ENCODE results near the gene LYG1. TPM values are rescaled to one million over a fixed set of nuclear protein-coding genes. Genes with fewer than 3 reads are reported as not detected.

LYG1 gene
- total and polyA plus RNA-seq, 2 of the 13 experiments (the other 11 are each of a cell fraction or from before 2014, with no cell fraction given) = 1.00 to 2.9 TPM

DNA sequence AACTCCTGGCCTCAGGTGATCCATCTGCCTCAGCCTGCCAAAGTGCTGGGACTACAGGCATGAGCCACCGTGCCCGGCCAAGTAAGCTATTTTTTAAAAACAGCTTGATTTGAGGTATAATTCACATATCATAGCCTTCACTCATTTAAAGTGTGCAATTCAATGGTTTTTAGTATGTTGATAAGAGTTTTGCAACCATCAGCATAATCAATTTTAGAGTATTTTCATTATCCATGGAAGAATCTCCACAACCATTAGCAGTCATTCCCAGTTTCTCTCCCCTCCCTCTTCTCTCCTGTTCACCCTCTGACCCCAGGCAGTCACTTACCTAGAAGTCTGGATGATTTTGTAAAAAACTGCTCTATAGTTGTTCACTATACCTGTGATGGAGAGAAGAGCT lies 40.8 kb downstream of the LYG1 start (continued):
- TF ChIP-seq, protein P1, sequence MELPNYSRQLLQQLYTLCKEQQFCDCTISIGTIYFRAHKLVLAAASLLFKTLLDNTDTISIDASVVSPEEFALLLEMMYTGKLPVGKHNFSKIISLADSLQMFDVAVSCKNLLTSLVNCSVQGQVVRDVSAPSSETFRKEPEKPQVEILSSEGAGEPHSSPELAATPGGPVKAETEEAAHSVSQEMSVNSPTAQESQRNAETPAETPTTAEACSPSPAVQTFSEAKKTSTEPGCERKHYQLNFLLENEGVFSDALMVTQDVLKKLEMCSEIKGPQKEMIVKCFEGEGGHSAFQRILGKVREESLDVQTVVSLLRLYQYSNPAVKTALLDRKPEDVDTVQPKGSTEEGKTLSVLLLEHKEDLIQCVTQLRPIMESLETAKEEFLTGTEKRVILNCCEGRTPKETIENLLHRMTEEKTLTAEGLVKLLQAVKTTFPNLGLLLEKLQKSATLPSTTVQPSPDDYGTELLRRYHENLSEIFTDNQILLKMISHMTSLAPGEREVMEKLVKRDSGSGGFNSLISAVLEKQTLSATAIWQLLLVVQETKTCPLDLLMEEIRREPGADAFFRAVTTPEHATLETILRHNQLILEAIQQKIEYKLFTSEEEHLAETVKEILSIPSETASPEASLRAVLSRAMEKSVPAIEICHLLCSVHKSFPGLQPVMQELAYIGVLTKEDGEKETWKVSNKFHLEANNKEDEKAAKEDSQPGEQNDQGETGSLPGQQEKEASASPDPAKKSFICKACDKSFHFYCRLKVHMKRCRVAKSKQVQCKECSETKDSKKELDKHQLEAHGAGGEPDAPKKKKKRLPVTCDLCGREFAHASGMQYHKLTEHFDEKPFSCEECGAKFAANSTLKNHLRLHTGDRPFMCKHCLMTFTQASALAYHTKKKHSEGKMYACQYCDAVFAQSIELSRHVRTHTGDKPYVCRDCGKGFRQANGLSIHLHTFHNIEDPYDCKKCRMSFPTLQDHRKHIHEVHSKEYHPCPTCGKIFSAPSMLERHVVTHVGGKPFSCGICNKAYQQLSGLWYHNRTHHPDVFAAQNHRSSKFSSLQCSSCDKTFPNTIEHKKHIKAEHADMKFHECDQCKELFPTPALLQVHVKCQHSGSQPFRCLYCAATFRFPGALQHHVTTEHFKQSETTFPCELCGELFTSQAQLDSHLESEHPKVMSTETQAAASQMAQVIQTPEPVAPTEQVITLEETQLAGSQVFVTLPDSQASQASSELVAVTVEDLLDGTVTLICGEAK (IDR thresholded peaks at IDR 0.05) = no peak
- TF ChIP-seq, protein P1 (CRISPR knock-in tag; IDR thresholded peaks at IDR 0.05) = no peak
- no peak for TF ChIP-seq MYNN (CRISPR knock-in tag; IDR thresholded peaks at IDR 0.05; ENCODE audit: low read depth)
- TF ChIP-seq, protein P2, sequence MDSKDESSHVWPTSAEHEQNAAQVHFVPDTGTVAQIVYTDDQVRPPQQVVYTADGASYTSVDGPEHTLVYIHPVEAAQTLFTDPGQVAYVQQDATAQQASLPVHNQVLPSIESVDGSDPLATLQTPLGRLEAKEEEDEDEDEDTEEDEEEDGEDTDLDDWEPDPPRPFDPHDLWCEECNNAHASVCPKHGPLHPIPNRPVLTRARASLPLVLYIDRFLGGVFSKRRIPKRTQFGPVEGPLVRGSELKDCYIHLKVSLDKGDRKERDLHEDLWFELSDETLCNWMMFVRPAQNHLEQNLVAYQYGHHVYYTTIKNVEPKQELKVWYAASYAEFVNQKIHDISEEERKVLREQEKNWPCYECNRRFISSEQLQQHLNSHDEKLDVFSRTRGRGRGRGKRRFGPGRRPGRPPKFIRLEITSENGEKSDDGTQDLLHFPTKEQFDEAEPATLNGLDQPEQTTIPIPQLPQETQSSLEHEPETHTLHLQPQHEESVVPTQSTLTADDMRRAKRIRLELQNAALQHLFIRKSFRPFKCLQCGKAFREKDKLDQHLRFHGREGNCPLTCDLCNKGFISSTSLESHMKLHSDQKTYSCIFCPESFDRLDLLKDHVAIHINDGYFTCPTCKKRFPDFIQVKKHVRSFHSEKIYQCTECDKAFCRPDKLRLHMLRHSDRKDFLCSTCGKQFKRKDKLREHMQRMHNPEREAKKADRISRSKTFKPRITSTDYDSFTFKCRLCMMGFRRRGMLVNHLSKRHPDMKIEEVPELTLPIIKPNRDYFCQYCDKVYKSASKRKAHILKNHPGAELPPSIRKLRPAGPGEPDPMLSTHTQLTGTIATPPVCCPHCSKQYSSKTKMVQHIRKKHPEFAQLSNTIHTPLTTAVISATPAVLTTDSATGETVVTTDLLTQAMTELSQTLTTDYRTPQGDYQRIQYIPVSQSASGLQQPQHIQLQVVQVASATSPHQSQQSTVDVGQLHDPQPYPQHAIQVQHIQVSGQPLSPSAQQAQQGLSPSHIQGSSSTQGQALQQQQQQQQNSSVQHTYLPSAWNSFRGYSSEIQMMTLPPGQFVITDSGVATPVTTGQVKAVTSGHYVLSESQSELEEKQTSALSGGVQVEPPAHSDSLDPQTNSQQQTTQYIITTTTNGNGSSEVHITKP (CRISPR knock-in tag; IDR thresholded peaks at IDR 0.05; ENCODE audit: low read depth) = no peak
- no peak for TF ChIP-seq ZSCAN12 (CRISPR knock-in tag; IDR thresholded peaks at IDR 0.05)
- no peak for TF ChIP-seq CHD4 (IDR thresholded peaks at IDR 0.05; ENCODE audit: borderline replicate concordance, low read length)
- no peak for TF ChIP-seq ZNF547 (CRISPR knock-in tag; IDR thresholded peaks at IDR 0.05)
